ENCODE results near the gene SP140. TPM values are rescaled to one million over a fixed set of nuclear protein-coding genes. Genes with fewer than 3 reads are reported as not detected.

The SP140 gene
- total and polyA plus RNA-seq, 10 of the 15 experiments (the other 5 are each of a cell fraction or from before 2014, with no cell fraction given), result 61.7 to 164 (median 90.7) TPM

DNA sequence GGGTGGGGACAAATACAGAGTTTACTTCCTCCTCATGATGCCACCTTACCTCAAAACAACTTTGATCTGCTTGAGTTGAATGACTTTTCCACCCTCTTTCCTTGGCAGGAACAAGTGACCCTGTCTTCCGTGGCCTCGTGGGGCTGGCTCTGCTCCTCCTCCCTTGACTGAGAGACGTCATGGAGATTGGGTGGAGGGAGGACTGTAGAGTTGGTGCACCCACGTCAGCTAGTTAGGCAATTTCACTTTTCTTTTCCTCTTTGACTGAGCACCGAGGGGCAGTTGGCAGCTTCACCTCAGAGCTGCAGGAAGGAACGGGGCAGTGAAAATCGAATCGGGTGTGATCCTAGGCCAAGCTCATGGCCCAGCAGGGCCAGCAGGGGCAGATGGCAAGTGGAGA, at the start of gene SP140 (continued):
- TF ChIP-seq JUND (IDR thresholded peaks at IDR 0.05; ENCODE audit: low read depth, low read length) (no peak), RAD21 (IDR thresholded peaks at IDR 0.05; ENCODE audit: insufficient read depth, low read depth, low read length) (no peak), YY1 (IDR thresholded peaks at IDR 0.05; ENCODE audit: low read depth, low read length) (0 out of 2 replicates have a peak, but pooled peaks have one; percentile 15), POLR2AphosphoS5 (IDR thresholded peaks at IDR 0.05; ENCODE audit: low read length) (peak; percentile 95), IKZF1 (conservative IDR thresholded peaks at IDR 0.05) (peak; percentile 68), FOXM1 (IDR thresholded peaks at IDR 0.05; ENCODE audit: low read depth, low read length) (no peak), NRF1 (conservative IDR thresholded peaks at IDR 0.05; ENCODE audit: low read depth, low read length) (no peak), ZNF384 (IDR thresholded peaks at IDR 0.05; ENCODE audit: borderline replicate concordance, low read depth, low read length) (no peak), DPF2 (IDR thresholded peaks at IDR 0.05) (no peak; the same call in 1 of the 2 replicates)
- TF ChIP-seq, protein P1, sequence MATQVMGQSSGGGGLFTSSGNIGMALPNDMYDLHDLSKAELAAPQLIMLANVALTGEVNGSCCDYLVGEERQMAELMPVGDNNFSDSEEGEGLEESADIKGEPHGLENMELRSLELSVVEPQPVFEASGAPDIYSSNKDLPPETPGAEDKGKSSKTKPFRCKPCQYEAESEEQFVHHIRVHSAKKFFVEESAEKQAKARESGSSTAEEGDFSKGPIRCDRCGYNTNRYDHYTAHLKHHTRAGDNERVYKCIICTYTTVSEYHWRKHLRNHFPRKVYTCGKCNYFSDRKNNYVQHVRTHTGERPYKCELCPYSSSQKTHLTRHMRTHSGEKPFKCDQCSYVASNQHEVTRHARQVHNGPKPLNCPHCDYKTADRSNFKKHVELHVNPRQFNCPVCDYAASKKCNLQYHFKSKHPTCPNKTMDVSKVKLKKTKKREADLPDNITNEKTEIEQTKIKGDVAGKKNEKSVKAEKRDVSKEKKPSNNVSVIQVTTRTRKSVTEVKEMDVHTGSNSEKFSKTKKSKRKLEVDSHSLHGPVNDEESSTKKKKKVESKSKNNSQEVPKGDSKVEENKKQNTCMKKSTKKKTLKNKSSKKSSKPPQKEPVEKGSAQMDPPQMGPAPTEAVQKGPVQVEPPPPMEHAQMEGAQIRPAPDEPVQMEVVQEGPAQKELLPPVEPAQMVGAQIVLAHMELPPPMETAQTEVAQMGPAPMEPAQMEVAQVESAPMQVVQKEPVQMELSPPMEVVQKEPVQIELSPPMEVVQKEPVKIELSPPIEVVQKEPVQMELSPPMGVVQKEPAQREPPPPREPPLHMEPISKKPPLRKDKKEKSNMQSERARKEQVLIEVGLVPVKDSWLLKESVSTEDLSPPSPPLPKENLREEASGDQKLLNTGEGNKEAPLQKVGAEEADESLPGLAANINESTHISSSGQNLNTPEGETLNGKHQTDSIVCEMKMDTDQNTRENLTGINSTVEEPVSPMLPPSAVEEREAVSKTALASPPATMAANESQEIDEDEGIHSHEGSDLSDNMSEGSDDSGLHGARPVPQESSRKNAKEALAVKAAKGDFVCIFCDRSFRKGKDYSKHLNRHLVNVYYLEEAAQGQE (IDR thresholded peaks at IDR 0.05; ENCODE audit: low read depth, low read length), result no peak

DNA sequence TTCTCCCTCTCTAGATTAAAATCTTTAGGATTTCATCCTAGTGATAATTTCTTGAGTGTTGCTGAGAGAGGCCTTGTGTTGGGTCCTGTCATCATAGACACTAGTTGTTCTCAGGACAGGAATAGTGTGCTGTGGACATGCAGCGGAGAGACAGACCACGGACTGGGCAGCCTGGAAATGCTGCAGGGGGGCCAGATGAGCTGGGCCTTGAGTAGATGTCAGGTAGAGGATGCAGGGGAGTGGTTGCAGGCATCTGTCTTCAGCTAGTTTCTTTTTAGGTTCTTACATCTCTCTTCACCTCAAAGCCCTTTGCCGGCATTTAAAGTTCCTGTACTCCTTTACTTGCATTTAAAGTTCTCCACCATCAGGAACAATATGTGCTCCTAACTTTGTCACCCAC, 48.5 kb upstream of the SP140 start:
- H3K27me3 ChIP-seq (replicated peaks in 1 of 2; ENCODE audit: control insufficient read depth in 2 of 2, insufficient read depth in 2 of 2, low read length in 1 of 2), result no peaks in the 10 kb centered on the region
- RAD21 ChIA-PET (ENCODE audit: unreplicated experiment), result no interaction called here
- H3K4me2 ChIP-seq (ENCODE audit: control insufficient read depth, insufficient read depth), result no peak overlapping the region
- no peaks in the 10 kb centered on the region for H4K20me1 ChIP-seq (ENCODE audit: control insufficient read depth, insufficient read depth)
- no peak overlapping the region for H3K4me3 ChIP-seq
- ATAC-seq (no peak), DNase-seq (ENCODE audit: low read depth, low spot score) (no peak), FAIRE-seq (no peak)
- peaks cover 22 to 32% of the 10 kb centered on the region in 2 experiments for H3K36me3 ChIP-seq (ENCODE audit: control insufficient read depth in 2 of 2, insufficient read depth in 2 of 2, low read length in 1 of 2)
- POLR2A ChIA-PET, result no interaction called here
- H3K9ac ChIP-seq (ENCODE audit: control insufficient read depth, insufficient read depth, low read length), result no peak overlapping the region
- SMC1A ChIA-PET (ENCODE audit: uncharacterized antibody, unreplicated experiment), result interaction anchor here (0.6 kb wide), 1 partner anchor 178 kb away, joined by 3 read pairs; no protein-coding TSS in a partner anchor
- 100% methylated on average over 3 of the region's 3 CpGs for whole genome bisulfite sequencing (ENCODE audit: insufficient coverage, insufficient replicate concordance, low lambda C conversion rate, missing lambda C conversion rate)
- in situ Hi-C loops (cut with MboI), result no loop called here
- TSS peak; percentile 51 for BruUV-seq (replicated peaks)
- no peaks in the 10 kb centered on the region for H3K79me2 ChIP-seq (ENCODE audit: control insufficient read depth, insufficient read depth, low read length)
- H2AFZ ChIP-seq (ENCODE audit: control insufficient read depth, low read depth, low read length), result no peak overlapping the region
- H3K4me1 ChIP-seq (ENCODE audit: control insufficient read depth, insufficient read depth, low read length), result no peaks in the 10 kb centered on the region
- no peak overlapping the region for H3K27ac ChIP-seq (ENCODE audit: control insufficient read depth, insufficient read depth)
- H3K9me3 ChIP-seq (replicated peaks; ENCODE audit: control insufficient read depth, insufficient read depth, low read length), result no peaks in the 10 kb centered on the region
- TF ChIP-seq, protein P2, sequence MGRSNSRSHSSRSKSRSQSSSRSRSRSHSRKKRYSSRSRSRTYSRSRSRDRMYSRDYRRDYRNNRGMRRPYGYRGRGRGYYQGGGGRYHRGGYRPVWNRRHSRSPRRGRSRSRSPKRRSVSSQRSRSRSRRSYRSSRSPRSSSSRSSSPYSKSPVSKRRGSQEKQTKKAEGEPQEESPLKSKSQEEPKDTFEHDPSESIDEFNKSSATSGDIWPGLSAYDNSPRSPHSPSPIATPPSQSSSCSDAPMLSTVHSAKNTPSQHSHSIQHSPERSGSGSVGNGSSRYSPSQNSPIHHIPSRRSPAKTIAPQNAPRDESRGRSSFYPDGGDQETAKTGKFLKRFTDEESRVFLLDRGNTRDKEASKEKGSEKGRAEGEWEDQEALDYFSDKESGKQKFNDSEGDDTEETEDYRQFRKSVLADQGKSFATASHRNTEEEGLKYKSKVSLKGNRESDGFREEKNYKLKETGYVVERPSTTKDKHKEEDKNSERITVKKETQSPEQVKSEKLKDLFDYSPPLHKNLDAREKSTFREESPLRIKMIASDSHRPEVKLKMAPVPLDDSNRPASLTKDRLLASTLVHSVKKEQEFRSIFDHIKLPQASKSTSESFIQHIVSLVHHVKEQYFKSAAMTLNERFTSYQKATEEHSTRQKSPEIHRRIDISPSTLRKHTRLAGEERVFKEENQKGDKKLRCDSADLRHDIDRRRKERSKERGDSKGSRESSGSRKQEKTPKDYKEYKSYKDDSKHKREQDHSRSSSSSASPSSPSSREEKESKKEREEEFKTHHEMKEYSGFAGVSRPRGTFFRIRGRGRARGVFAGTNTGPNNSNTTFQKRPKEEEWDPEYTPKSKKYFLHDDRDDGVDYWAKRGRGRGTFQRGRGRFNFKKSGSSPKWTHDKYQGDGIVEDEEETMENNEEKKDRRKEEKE (IDR thresholded peaks at IDR 0.05), result no peak
- TF ChIP-seq NFYA (IDR thresholded peaks at IDR 0.05; ENCODE audit: borderline replicate concordance, low read depth, low read length) (no peak), SUPT20H (IDR thresholded peaks at IDR 0.05; ENCODE audit: borderline replicate concordance, control insufficient read depth, low read depth, low read length) (no peak), MYC (IDR thresholded peaks at IDR 0.05; ENCODE audit: insufficient read depth, insufficient read length, insufficient replicate concordance, low read length, severe bottlenecking) (no peak), POLR2A (IDR thresholded peaks at IDR 0.05; ENCODE audit: low read depth, low read length) (no peak), TCF12 (IDR thresholded peaks at IDR 0.05; ENCODE audit: low read depth, low read length) (no peak)
- TF ChIP-seq, protein P3, sequence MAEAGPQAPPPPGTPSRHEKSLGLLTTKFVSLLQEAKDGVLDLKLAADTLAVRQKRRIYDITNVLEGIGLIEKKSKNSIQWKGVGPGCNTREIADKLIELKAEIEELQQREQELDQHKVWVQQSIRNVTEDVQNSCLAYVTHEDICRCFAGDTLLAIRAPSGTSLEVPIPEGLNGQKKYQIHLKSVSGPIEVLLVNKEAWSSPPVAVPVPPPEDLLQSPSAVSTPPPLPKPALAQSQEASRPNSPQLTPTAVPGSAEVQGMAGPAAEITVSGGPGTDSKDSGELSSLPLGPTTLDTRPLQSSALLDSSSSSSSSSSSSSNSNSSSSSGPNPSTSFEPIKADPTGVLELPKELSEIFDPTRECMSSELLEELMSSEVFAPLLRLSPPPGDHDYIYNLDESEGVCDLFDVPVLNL (IDR thresholded peaks at IDR 0.05; ENCODE audit: low read depth, low read length), result no peak
- intact Hi-C loops (cut with micrococcal nuclease; ENCODE audit: unreplicated experiment), result no loop called here
- CTCF ChIA-PET, result interaction anchor here (0.7 kb wide), 1 partner anchor 17 kb away, joined by 4 read pairs; no protein-coding TSS in a partner anchor

All from GM12878 (cell line).